NOMO-1 treated with dmso at 0.1 percent for 144 hours (cell line): ENCODE data around the gene DCAF4L1.

Source experiments
- DNase-seq: peaks from one replicate; lab custom pipeline; 2025; ENCODE audit not compliant: unreplicated experiment; lab: John Stamatoyannopoulos, UW

Gene DCAF4L1, protein sequence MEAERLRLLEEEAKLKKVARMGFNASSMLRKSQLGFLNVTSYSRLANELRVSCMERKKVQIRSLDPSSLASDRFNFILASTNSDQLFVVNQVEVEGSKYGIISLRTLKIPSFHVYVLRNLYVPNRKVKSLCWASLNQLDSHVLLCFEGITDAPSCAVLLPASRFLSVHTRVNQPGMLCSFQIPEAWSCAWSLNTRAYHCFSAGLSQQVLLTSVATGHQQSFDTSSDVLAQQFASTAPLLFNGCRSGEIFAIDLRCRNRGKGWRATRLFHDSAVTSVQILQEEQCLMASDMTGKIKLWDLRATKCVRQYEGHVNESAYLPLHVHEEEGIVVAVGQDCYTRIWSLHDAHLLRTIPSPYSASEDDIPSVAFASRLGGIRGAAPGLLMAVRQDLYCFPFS

DNA sequence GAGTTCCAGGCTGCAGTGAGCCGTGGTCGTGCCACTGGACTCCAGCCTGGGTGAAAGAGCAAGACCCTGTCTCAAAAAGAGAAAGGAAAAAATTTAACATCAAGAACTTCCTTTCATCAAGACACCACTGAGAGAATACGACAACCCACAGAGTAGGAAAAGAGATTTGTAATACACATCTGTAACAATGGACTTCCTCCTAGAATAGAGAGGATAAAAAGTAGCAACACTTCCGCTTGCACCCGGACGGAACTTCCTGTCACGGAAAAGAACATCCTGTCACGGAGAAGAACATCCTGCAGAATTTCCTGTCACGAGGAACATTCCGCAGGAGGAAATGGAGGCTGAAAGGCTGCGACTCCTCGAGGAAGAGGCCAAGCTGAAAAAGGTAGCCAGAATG, at the start of gene DCAF4L1:
Gene DCAF4L1 (plus strand): TSS at position 301 of the 400 bp plus-strand sequence. CDS start 37 bp downstream, at position 338.
- DNase-seq: no peak

DNA sequence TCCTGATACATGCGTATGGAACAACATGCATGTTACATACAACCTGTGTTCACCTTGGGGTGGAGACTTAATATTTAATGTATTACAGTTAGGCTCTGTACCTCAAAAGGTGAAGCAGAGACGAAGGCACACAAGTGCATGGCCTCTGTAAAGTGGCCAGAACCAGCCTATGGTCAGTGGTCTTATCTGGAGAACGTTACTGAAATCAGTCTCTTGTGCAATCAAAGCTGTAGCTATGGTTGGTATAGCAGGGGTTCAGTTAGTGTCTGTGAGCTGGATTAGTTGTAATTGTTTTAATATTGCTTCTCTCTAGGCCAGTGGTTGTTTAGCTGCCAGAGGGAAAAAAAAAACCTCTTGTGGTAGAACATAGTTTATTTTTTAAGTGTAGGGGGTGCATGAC, 48.6 kb upstream of the DCAF4L1 start:
- DNase-seq: no peak

DNA sequence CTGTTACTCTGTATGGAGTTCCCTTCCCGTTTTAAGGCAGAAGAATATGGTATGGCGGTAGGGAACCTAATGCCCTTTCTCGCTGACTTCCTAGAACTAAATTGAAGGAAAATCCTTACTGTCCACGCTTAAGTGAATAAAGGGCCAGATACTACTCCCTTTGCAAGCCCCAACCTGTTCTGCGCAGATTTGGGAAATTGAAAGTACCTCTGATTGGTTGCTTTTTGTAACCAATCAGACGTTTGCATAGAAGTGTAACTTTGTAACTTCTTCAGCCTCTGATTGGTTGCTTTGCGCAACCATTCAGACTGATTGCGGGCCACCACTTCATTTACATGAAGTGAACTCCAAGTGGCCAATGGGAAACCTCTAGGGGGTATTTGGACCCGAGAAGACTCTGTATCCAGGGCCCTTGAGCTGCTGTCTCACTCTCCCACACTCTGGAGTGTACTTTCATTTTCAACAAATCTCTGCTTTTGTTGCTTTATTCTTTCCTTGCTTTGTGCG, 47.5 kb upstream of the DCAF4L1 start:
- DNase-seq: peak; percentile 75

DNA sequence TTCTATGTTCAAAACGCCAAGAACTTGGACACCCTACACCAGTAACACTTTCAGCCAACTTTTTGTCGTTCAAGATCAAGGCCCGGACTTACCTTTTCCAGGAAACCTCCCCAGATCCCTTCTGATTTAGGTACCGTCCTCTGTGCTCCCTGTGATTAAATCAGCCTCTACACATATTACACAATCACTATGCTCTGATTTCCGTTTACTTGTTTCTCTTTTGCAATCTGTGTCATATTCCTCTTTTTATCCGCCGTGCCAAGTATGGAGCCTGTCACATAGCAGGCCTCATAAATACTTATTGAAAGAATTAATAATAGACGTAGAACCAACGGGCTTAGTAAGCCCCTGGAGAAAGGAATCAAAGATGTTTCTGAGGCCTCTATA, 47.0 kb upstream of the DCAF4L1 start:
- peak; percentile 42 for DNase-seq

DNA sequence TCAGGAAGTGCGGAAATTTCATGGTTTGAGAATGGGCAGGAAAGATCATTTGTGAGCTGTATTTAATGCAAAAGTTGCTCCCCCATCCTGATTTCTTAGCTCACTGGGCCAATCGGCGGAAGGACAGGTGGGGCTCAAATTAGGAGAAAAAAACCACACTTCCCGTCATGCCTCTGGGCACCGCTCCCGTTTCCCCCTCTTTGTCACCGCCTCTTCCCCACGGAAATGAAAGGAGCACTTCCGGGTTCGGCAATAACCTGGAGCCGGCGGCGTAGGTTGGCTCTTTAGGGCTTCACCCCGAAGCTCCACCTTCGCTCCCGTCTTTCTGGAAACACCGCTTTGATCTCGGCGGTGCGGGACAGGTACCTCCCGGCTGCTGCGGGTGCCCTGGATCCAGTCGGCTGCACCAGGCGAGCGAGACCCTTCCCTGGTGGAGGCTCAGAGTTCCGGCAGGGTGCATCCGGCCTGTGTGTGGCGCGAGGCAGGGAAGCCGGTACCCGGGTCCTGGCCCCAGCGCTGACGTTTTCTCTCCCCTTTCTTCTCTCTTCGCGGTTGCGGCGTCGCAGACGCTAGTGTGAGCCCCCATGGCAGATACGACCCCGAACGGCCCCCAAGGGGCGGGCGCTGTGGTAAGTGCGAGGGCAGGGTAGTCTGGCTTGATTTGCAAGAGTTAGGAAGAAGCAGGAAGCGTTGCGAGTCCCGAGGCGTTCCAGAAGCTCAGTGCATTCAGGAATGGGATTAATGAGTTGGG, 46.5 kb upstream of the DCAF4L1 start, which contains the start of gene TMEM33:
Gene TMEM33 (plus strand): TSS at position 529 of the 751 bp plus-strand sequence. CDS start 56 bp downstream, at position 585.
- peak; percentile 95 for DNase-seq

DNA sequence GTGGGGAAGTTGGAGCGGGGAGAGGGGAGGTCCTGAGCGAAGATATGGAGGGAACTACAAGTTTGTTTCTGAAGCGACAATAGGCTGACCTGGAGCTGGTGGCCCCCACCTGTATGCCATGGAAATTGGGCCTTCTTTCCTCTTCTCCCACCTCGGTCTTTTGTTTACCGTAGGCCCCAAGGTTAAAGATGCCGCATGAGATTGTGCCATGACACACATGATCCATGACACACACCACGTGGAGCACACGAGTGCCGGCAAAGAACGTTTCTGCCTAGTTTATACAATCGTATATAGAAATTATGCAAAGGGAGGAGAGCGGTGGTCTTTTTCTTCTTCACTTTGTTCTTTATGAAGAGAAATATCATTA, 45.9 kb upstream of the DCAF4L1 start:
- DNase-seq: no peak

DNA sequence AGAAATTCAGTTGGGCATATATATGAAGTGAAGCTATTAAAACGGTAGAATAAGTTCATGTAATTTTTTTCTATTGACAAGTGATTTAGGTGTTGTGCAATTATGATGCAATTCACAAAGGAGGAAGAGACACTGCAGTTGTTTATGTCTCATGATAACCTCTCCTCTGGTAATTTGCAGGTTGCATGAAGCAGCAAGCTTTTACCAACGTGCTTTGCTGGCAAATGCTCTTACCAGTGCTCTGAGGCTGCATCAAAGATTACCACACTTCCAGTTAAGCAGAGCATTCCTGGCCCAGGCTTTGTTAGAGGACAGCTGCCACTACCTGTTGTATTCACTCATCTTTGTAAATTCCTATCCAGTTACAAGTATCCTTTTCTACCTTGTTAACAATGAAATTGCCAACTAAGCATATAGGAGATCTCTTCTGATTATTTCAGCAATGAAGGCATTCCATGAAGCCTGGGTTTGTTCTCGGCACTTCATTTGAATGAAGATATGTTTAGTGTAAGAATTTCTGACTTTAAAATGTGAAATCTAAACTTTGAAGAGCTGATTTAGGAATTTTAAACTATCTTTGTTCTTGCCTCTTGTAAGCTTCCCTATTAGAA, 42.4 kb upstream of the DCAF4L1 start:
- peak; percentile 51 for DNase-seq

DNA sequence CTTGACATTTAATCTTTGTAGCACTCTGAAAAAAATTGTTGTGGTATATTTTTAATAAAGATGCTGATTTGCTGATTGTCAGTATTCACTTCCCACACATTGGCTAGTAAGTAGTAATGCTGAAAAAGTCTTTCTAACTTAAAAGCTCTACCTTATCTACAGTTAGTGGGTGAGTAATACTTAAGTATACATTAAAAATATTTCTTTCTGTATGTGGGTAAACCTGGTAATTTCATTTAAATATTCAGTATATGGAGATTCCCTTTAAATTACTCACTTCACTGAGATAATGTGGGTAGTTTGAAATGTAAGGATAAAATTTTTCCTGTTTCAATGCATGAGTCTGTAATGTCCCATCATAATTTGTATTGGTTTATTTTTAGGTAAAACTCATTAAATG, 40.7 kb upstream of the DCAF4L1 start:
- DNase-seq: no peak

DNA sequence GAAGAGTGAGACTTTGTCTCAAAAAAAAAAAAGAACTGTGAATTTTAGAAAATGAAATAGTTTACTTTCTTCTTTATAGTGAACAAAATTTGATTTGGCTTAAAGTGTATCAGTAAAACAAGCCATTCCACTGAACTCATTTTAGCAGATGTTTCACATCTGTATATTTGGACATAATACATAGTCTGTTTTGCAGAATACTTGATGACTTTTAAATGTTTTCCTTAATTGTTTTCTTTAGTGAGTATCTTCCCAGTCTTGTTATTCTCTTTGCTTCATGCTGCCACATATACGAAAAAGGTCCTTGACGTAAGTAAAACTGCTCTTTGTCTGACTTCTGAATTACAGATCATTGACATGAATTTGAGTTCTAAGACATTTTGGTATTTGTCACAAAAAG, 38.0 kb upstream of the DCAF4L1 start:
- DNase-seq: no peak

DNA sequence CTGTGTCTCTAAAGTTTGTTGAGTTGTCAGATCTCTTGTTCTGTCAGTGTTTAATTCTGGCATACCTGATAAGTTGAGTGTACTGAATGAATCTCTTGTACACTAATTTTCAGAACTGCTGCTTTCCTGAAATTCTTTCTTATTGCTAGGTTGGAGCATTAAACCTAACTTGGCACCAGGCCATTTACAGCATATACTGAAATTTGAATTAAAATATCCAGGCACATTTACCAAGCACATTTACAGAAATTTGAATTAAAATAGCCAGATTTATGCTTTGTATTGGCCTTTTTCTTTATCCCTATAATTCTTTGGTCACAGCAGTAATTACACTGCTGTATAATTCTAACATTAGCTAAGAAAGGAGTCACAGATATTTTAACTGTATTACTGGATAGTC, 37.5 kb upstream of the DCAF4L1 start:
- no peak for DNase-seq

DNA sequence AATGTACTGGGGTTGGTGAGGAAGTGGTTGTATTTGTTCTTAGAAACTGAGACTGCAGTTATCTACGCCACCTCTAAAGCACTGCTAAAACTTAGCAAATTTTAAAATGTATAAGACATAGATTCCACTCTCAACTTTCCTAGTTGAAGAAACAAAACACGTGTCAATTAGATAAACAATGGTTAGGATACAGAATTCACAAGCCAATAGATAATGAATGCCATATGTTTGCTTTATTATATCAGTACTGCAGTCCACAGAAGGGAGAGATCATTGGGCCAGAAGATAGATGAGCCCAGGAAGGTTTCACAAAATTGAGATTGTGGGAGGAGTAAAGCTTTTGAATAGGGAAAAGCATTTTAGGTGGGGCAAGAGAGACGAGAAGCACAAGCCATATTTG, 32.0 kb upstream of the DCAF4L1 start:
- DNase-seq: no peak

DNA sequence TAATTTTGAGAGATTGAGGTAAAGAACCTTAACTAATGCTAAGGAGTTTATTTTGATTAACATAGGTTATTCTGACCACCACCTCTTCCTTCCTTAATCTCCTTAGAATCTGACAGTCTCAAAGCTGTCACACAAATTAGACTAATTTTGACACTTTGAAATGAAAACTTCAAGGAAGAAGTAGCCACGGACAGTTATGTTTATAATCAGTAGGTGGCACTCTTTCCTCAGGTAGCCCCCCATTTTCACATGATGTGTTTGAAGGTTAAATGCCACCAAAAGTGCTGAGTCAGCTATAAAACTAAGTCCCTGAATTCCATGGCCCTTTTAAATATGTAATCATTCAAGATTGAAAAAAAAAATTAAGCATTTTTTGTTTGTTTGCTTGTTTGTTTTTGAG, 23.9 kb upstream of the DCAF4L1 start:
- no peak for DNase-seq

DNA sequence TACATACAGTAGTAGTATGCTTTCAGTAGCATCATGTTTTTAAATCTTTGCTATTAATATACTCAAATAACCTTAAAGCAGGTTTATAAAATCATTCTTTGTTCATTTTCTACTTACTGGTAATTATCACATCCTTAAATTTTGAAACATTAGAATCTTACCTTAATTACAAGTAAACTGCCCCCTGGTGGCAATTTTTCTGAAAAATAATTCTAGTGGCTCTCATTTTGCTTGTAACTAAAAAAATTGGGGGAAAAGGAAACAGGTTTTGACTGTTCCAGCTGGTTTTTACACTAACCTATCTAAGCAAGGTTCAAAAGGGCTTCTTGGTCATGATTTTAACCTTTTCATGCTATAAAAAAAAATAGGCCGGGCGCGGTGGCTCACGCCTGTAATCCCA, 18.5 kb upstream of the DCAF4L1 start:
- no peak for DNase-seq

DNA sequence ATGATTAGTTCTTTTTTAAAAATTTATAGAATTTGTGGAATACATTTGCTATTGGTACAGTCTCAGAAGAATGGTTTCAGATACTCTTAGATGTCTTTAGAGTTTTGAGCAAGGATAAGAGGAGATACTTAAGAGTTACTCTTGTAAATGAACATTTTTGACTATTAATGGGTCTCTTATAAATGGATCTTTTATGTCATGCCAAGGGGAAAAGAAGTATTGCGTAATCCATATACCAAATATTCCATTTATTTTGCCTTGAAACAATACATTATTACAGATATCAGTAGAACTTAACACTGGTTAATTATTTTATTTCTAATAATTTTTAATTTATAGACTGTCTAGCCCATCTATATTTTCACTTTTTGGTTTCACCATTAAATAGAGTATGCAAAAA, 17.2 kb upstream of the DCAF4L1 start:
- no peak for DNase-seq

DNA sequence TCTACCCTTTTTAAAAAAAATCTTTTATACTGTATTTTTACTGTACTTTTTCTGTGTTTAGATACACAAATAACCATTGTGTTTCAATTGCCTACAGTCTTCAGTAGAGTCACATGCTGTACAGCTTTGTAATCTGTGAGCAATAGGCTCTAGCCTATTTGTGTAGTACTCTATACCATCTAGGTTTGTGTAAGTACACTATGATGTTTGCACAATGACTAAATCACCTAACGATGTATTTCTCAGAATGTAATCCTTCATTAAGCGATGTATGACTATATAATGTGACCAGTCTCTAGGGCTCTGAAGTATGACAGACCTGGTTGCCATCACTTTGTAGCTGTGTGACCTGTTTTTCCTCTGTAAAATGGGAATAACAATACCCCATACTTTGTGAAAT, 14.2 kb upstream of the DCAF4L1 start:
- DNase-seq: no peak

DNA sequence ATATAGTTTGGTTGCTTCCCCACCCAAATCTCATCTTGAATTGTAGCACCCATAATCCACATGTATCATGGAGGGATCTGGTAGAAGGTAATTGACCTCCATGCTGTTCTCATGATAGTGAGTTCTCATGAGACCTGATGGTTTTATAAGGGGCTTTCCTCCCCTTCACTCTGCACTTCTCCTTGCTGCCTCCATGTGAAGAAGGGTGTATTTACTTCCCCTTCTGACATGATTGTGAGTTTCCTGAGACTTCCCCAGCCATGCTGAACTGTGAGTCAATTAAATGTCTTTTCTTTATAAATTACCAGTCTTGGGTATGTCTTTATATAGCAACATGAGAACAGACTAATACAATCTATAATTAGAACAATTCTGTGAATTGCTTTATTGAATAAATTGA, 11.9 kb upstream of the DCAF4L1 start:
- no peak for DNase-seq

DNA sequence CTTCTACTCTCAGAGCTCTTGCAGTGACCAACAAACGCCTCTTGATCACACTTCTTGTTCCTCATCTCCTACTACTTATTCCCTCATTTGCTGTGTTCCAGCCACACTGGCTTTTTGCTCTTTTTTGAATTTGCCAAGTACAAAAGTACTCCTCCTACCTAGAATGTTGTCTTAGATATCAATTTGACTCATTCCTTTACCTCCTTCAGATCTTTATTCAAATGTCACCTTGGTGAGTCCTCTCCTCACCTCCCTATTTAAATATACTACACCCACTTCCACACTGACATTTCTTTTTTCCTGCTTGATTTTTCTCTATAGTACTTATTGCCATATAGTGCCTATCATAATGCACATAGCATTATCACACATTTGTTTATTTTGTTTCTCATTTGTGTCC, 6.2 kb upstream of the DCAF4L1 start:
- DNase-seq: no peak

DNA sequence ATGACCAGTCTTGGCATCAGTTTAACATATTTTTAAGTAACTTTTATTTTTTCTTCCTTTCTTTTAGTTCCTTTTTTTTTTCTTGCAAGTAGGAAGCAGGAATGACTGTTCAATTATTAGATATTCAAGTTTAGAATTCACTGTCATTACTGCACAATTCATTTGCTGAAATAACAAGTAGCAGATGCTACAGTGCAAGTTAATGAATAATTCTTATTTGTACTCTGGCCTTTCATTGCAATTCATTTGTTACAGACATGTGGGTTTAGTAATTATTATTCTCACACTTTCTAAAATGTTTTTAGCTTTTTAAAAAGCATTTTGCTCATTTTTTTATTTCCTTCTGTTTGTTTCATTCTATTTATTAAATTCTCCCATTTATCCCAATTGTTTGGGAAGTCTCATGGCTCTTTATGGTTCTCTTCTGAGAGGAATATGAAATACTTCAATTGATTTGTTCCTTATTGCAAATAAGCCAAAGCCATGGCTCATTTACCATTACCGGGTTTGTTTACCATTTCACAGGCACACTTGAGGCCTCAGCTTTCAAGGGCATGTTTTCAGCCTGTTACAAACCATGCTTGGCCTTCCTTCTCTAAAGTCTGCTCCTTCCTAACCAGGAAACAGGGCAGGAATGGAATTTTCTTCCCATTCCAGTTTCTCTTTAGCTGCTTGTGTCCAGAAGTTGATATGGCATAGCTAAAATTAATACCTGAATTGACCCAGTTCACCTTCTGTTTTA, 4.6 kb upstream of the DCAF4L1 start:
- DNase-seq: no peak

DNA sequence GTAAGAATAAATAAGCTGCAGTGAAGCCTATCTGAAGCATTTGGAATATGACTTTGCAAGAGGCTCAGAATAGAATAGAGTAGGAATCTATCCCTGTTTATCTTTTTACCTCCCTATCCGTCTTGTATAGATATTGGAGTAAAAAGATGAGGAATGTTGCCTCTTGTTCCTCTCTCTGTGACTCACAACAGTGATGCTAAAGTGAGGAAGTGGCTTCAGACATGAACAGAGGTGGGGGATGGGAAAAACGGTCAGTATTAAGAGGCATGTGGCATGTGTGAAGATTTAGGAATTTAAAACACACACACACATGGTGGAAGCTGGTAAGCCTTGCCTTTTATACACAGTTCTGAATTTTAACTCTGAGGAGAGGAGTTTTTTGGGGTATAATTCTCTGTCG, 3.8 kb upstream of the DCAF4L1 start:
- DNase-seq: no peak

DNA sequence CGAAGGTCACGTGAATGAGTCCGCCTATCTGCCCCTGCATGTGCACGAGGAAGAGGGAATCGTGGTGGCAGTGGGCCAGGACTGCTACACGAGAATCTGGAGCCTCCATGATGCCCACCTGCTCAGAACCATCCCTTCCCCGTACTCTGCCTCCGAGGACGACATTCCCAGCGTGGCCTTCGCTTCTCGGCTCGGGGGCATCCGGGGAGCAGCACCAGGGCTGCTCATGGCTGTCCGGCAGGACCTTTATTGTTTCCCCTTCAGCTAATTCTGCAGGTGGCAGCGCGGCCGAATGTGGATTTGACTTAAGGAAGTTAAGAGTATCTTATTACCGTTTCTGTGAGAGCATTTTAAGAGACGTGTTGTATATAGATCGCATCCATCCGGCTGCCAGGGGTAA, 1.2 kb downstream of the DCAF4L1 start:
- DNase-seq: no peak

DNA sequence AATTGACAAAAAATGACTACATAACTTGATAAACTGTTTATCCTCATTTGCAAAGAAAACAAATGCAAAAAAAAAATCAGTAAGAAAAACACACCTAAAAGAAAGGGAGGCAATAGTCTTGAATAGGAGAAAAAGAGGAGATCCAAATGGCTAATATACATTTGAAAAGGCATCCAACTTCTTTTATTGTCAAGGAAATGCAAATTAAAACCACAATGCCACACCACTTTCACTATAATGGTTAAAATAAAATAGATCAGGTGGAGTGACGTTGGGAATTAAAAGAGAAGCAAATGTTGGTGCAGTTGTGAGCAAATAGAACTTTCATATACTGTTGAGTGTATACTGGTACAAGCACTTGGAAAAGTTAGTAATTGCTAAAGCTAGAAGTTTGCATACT, 3.6 kb downstream of the DCAF4L1 start:
- no peak for DNase-seq
